Measurements from ENCODE around the gene KLK10.

KLK10 gene

DNA sequence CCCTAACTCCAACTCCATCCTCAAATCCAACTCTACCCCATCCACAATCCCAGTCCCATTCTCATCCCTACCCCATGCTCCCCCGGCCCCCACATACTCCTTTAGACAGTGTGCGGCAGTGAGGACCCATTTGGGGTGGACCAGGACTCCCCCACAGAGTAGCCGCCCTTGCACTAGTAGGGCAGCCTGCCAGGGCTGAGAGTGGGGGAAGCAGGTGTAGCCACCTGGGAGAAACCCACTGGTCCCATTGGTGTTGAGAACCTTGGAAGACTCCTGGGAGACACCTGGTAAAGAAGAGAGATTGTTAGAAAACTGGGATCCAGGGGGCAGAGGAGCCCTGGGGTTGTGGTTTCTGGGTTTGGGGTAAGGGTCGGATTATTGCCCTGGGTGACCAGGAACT lies 40.8 kb upstream of the KLK10 start:
- no peak for DNase-seq (ENCODE audit: low read depth)
- H3K4me3 ChIP-seq (ENCODE audit: low read length): no peak overlapping the region
- TF ChIP-seq, protein P1, sequence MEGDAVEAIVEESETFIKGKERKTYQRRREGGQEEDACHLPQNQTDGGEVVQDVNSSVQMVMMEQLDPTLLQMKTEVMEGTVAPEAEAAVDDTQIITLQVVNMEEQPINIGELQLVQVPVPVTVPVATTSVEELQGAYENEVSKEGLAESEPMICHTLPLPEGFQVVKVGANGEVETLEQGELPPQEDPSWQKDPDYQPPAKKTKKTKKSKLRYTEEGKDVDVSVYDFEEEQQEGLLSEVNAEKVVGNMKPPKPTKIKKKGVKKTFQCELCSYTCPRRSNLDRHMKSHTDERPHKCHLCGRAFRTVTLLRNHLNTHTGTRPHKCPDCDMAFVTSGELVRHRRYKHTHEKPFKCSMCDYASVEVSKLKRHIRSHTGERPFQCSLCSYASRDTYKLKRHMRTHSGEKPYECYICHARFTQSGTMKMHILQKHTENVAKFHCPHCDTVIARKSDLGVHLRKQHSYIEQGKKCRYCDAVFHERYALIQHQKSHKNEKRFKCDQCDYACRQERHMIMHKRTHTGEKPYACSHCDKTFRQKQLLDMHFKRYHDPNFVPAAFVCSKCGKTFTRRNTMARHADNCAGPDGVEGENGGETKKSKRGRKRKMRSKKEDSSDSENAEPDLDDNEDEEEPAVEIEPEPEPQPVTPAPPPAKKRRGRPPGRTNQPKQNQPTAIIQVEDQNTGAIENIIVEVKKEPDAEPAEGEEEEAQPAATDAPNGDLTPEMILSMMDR (conservative IDR thresholded peaks at IDR 0.05; ENCODE audit: low read depth, low read length): no peak

DNA sequence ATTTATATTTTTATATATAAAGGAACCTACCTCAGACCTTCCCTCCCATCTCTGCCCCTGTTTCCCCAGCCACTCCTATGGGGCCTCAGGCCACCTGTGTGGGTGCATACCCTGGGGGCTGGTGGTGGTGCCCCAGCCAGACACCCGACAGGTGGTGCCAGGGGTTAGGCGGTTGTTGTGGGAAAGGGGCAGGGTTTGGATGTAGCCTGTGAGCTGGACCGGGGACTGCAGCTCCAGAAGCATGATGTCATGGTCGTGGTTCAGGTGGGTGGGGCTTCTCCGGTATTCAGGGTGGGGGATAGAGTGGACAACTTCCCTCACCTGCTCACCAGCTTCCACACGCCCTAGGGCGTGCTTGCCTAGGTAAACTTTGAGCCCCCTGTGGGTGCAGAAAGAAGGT lies 40.2 kb upstream of the KLK10 start:
- H3K4me3 ChIP-seq (ENCODE audit: low read length): no peak overlapping the region
- TF ChIP-seq, protein P1 (conservative IDR thresholded peaks at IDR 0.05; ENCODE audit: low read depth, low read length): no peak
- no peak for DNase-seq (ENCODE audit: low read depth)

DNA sequence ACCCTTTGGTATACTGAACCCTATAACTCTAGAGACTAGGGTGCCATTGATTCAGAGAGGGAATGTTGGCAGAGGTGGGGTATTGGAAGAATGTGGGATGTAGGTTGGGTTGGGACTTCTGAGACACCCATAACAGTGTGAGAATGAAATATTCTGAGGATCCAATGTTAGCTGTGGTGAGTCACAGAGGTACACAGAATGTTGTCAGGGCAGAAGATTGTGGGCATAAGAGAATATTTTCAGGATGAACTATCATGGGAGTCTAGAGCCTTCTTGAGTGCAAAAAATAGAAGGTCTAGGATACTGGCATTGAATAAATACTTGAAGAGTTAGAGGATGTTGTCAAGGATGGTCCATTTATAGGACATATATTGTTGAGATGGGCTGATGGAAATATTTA lies 36.4 kb upstream of the KLK10 start:
- no peak for DNase-seq (ENCODE audit: low read depth)
- TF ChIP-seq, protein P1 (conservative IDR thresholded peaks at IDR 0.05; ENCODE audit: low read depth, low read length): no peak
- H3K4me3 ChIP-seq (ENCODE audit: low read length): no peak overlapping the region

DNA sequence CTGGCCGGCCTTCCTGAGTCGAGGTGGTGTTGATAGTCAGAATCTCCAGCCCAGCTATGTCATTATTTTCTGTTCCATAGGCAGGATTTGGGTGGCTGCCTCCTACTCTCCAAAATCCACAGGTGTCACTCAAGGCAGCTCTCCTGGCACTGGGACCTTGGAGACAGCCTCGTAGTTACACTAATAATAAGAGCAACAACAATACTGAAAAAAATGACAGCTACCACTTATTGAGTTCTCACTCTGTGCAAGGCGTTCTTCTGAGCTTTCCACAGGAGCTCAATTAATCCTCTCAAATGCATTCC lies 27.5 kb upstream of the KLK10 start:
- no peak for DNase-seq (ENCODE audit: low read depth)
- TF ChIP-seq, protein P1 (conservative IDR thresholded peaks at IDR 0.05; ENCODE audit: low read depth, low read length): no peak
- H3K4me3 ChIP-seq (ENCODE audit: low read length): no peak overlapping the region

DNA sequence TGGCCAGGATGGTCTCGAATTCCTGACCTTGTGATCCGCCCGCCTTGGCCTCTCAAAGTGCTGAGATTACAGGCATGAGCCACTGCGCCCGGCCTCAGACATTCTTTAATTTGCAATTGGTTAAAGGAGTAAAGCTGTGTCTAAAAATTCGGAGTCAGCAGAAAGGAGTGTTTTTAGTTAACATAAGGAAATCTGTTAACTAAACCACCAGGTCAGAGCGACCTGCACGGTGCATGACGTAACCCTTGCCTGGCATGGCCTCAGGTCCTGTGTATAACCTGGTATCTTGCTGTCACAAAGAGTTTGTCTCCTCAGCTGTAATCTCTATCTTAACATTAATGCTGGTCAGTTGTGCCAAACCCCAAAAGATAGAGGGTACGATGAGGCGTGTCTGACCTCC lies 24.8 kb upstream of the KLK10 start:
- TF ChIP-seq, protein P1 (conservative IDR thresholded peaks at IDR 0.05; ENCODE audit: low read depth, low read length): no peak
- H3K4me3 ChIP-seq (ENCODE audit: low read length): no peak overlapping the region
- no peak for DNase-seq (ENCODE audit: low read depth)

DNA sequence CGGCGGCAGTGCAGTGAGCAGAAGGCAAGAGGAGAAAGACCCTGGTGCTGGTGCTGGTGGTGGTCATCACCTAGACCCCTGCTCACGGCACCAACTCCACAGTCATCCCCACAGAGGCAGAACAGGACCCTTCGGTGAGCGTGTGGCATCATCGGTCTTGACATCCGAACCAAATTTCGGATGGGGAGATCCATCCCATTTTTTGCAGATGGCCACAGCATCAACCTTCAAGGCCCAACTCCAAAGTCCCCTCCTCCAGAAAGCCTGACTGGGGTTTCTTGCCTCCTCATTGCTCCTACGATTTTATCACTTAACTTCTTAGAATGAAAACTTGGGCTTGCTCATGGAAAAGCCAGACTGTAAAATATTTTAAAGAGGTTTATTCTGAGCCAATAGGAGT lies 24.0 kb upstream of the KLK10 start:
- DNase-seq (ENCODE audit: low read depth): no peak
- TF ChIP-seq, protein P1 (conservative IDR thresholded peaks at IDR 0.05; ENCODE audit: low read depth, low read length): no peak
- no peak overlapping the region for H3K4me3 ChIP-seq (ENCODE audit: low read length)

DNA sequence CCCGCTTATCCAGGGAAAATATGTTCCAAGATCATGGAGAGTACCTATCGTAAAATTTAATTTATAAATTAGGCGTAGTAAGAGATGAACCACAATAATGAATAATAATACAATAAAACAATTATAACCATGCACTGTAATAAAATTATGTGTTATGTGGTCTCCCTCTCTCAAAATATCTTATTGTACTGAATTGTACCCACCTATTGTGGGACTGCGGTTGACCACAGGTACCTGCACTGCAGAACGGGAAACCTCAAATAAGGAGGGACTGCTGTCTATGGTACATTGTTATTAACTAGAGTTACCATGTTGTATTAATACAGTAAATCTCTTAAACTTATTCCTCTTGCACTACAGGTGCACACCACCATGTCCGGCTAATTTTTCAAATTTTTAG lies 20.6 kb upstream of the KLK10 start:
- DNase-seq (ENCODE audit: low read depth): no peak
- no peak overlapping the region for H3K4me3 ChIP-seq (ENCODE audit: low read length)
- TF ChIP-seq, protein P1 (conservative IDR thresholded peaks at IDR 0.05; ENCODE audit: low read depth, low read length): no peak

Data from retinal pigment epithelial cell (primary cell).